Upper lobe of left lung (tissue), 4 donors: ENCODE data around the gene MUC21.
"Not testable (repeated sequence)": the region's sequence is repeated elsewhere in the genome, so short reads cannot be mapped to it uniquely, and the experiment has no call there.

Source experiments
- CTCF ChIP-seq, 6 experiments: fragments of 450-650 bp in 4 of 6; fragments of 200-600 bp in 2 of 6; sonication (generic) in 2 of 6; IDR thresholded peaks; one replicate each; pipeline ENCODE4 v1.5.1; 2016 to 2019; ENCODE audit warnings: antibody characterized with exemption in 6 of 6
- POLR2A ChIP-seq, 4 donors: fragments of 450-650 bp; IDR thresholded peaks; one replicate each; pipeline ENCODE4 v1.5.1; 2016 to 2017; ENCODE audit warnings: antibody characterized with exemption in 4 of 4, mild to moderate bottlenecking in 2 of 4

- TF ChIP-seq CTCF, POLR2A (IDR thresholded peaks at IDR 0.05): not testable (repeated sequence)
These were observed 33.9 kb downstream of the MUC21 start for GRCh38 chr6:31017436-31017835.
